GM18909 (cell line): ENCODE results near the gene HLCS.

Experiments
- ATAC-seq: cut with Tn5 transposase; IDR thresholded peaks from one replicate; pipeline ENCODE4 v1.9.1; 2021; ENCODE audit warnings: mild to moderate bottlenecking; ENCODE audit not compliant: unreplicated experiment, poor library complexity

The HLCS gene

GRCh38 chr21:36856643-36857042, 109.8 kb downstream of the HLCS start:
- no peak for ATAC-seq

DNA sequence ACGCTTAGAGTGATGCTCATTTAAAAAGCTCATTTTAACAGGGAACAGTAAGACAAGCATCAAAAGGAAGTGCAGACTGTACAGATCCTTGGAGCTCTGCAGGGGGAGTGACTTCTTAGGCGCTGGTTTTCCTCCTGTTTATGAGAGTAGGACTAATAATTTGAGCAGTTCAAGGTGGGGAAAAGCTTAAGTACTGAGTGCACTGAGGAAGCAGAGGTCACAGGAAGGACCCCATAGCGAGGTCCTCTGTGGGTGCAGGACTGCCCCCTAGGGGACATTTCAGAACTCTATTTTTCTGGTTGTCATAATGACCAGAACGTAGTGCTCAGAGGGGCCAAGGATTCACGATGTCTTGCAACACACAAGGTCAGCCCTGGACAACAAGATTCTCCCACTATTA, 112.1 kb downstream of the HLCS start:
- no peak for ATAC-seq

- no peak for ATAC-seq
These were observed 113.6 kb downstream of the HLCS start for GRCh38 chr21:36852864-36853263.

DNA sequence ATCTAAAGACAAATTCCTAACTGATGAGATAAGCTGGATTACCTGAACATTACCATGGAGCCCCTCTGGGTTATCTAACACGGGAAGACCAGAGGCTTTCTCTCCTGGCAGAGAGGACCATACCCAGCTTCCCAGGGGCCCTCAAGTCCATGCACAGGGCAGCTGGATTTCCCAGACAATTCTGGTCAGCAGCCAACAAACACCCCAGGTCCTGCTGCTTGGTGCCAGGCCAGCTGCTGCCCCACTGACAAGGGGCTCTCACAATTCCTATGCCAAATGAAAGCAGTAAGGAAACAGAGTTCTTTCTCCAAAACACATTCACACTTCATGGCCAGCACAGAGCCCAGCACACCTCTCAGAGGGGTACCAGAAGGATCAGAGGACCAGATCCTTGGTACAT, 114.2 kb downstream of the HLCS start:
- no peak for ATAC-seq

GRCh38 chr21:36851121-36851520, 115.3 kb downstream of the HLCS start:
- no peak for ATAC-seq

DNA sequence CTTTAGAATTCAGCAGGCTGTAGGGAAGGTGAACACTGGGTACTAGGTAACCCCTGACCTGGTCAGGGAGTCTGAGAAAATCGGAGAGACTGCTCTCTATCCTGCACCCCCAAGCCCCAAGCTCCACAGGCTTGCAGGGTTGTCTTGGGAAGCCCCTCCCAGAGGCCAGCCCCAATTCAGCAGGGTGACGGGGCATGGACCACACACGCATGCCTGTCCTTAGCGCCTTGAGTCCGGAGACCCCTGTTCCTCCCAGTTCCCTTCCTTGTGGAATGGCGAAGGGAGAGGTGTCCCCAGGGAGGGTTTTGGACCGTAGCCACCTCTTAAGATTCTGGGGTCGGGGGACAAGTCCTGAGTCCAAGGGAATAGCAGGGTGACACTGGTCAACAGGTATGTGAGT, 116.1 kb downstream of the HLCS start:
- no peak for ATAC-seq

DNA sequence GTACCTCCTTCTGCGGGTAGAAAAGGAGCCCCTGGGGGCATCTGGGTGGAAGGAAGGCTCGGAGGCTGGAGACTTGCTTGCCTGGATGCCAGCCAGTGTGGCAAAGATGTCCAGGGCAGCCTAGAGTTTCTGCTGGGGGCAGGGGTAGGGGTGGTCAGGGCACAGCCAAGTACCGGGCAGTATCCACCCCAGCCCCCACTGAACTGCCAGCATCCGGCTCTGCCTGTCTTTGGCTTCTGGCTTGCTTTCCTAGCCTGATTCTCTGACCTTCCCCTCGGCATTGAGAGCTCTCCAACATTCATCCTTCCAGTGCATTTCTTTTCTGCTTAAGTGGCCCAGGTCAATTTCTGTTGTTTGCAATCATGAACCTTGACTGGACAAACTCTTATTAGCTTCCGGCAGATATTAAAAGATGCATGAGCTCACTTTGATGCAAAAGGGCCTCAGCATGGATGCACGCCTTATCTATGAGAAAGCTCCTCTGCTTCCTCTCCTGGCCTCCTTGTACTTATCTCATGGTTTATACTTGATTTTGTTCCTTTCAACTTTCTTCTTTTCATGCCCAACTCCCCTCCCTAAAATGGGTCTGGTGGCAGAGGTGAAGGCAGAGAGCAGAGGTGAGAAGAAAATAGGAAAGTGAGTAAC, 116.9 kb downstream of the HLCS start:
- ATAC-seq: no peak

- no peak for ATAC-seq
These were observed 117.7 kb downstream of the HLCS start for GRCh38 chr21:36848730-36849274.

GRCh38 chr21:36847189-36847588, 119.3 kb downstream of the HLCS start:
- no peak for ATAC-seq

GRCh38 chr21:36846631-36847030, 119.8 kb downstream of the HLCS start:
- ATAC-seq: no peak

GRCh38 chr21:36845790-36846189, 120.7 kb downstream of the HLCS start:
- no peak for ATAC-seq

DNA sequence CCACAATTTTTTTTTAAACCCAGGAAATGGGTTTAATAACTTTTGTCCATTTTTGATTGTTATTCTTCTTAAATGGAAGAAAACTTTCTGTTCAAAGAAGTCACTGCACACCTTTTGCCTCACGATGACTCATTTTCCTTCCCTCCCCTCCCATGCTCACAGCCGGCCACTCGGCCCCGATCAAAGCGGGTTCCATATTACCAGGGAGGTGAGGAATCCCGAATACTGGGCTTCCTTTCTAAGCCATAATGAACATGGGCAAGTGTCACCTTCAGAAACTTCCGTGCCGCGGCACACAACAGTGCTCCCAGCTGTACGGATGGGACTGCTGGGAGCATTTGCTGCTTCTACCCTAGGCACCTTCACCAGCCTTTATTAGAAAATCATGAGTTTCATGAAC, 121.4 kb downstream of the HLCS start:
- ATAC-seq: no peak

DNA sequence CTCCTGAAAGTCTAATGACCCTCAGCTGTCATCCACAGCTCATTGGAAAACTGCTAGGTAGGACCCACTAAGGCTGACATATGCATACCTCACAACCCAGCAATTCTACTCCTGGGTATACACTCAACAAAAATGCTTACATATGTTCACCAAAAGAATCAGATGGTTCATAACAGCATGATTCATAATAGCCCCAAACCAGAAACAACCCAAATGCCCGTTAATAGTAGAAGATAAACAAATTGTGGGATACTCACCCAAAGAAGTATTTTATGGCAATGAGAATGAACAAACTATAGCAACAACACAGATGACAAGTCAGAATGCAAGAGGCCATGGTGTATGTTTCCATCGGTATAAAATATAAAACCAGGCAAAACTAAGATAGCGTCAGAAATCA, 124.6 kb downstream of the HLCS start:
- no peak for ATAC-seq

DNA sequence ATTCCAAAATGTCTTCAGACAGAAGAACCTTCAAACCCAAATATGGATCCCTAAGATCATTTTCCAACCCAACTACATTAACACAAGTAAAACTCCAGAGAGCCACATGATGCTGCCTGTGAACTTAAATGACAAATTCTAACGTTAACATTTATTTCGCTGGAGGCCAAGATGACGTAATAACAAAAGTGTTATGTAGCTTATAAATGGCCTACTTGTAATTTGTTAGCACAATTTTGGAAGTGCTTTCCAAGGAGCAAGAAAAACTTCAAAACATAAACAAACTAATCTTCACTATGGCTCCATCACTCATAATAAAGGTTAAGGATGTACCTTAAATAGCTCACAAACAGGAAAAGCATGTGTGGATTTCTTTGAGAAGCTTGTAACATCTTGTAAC, 126.7 kb downstream of the HLCS start:
- ATAC-seq: no peak

- ATAC-seq: no peak
These were observed 127.3 kb downstream of the HLCS start for GRCh38 chr21:36839123-36839522.

- no peak for ATAC-seq
These were observed 131.1 kb downstream of the HLCS start for GRCh38 chr21:36835383-36835795.

- ATAC-seq: no peak
These were observed 132.3 kb downstream of the HLCS start for GRCh38 chr21:36834192-36834591.

- ATAC-seq: no peak
These were observed 136.4 kb downstream of the HLCS start for GRCh38 chr21:36830100-36830499.

GRCh38 chr21:36828891-36829515, 137.5 kb downstream of the HLCS start:
- ATAC-seq: no peak

DNA sequence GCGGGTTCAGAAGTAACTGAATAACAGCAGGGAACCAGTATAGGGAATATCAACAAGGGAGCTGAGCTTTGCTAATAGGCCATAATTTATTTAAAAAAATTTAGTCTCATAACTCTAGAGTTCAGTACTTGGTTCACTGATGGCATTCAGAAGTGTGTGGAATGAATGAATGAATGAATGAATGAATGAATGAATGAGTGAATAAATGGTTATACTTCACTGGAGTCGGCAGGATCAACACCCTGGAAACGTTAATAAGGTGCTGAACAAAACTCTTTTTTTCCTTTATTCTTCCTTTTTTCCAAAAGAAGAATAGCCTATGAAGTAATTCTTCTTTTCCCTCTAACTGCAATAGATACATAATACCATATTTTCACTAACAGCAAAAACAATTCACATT, 138.3 kb downstream of the HLCS start:
- ATAC-seq: no peak

- ATAC-seq: no peak
These were observed 140.8 kb downstream of the HLCS start for GRCh38 chr21:36825658-36826057.

- no peak for ATAC-seq
These were observed 145.5 kb downstream of the HLCS start for GRCh38 chr21:36821032-36821299.
